ENCODE results near the gene MTREX. TPM values are rescaled to one million over a fixed set of nuclear protein-coding genes. Genes with fewer than 3 reads are reported as not detected.

The MTREX gene
- total RNA-seq, 4 donors from 2014 or later, result 57.2 to 124 (median 61.5) TPM

DNA sequence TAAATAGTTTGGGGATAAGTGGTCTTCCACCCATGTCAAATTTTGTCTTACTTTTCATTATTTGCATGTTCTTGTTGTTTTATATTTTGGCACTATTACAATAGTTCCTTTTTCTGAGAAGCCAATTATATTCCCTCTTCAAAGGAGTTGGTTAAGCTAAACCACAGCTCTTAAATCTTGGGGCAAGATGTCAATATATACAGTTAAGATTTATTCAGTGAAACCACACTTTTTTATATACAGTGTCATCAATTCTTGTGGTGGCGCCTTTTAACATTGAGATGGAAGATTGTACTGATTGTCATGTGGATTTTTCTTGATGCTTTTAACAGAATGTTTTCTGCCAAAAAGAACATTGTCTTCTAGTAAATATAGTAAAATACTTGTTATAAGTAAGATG is 104.1 kb downstream of the MTREX start:
- Histone ChIP-seq H3K9me3 (no peaks in the 10 kb centered on the region), H3K27ac (no peak overlapping the region), H3K27me3 (no peaks in the 10 kb centered on the region), H3K4me3 (no peak overlapping the region), H3K4me1 (peaks cover 0 to 7% (median 0%) of the 10 kb centered on the region in 4 donors), H3K36me3 (peaks cover 0 to 35% (median 0%) of the 10 kb centered on the region in 3 donors)
- DNase-seq, result no peak
- TF ChIP-seq POLR2A (IDR thresholded peaks at IDR 0.05), result no peak
- TF ChIP-seq CTCF (IDR thresholded peaks at IDR 0.05), result no peak

DNA sequence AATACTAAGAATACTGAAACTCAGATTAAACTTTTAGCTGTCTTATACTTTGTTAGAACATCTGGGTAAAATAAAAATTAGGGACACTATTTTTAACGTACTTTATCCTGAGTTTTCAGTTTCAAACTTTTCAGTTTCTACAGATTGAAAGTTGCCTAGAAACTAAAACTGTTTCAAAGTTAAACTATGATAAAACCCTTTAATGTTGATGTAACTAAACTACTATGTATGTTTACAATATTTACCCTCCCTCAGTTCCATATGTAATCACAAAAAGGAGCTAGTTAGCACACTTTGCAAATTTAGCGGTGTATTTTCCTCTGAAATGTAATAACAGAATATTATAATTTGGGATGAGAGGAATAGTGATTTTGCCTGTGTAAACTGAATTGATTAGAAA is 105.9 kb downstream of the MTREX start:
- no peak for TF ChIP-seq POLR2A (IDR thresholded peaks at IDR 0.05)
- no peak for TF ChIP-seq CTCF (IDR thresholded peaks at IDR 0.05)
- Histone ChIP-seq H3K36me3 (peaks cover 0 to 35% (median 0%) of the 10 kb centered on the region in 3 donors), H3K27me3 (no peaks in the 10 kb centered on the region), H3K4me3 (no peak overlapping the region), H3K27ac (no peak overlapping the region), H3K4me1 (peaks cover 0 to under 1% (median 0%) of the 10 kb centered on the region in 4 donors), H3K9me3 (no peaks in the 10 kb centered on the region)
- DNase-seq, result no peak

- Histone ChIP-seq H3K27ac (no peak overlapping the region), H3K9me3 (no peaks in the 10 kb centered on the region), H3K4me3 (no peak overlapping the region), H3K4me1 (peaks cover 0 to 8% (median 0%) of the 10 kb centered on the region in 4 donors), H3K36me3 (peaks cover 0 to 25% (median 0%) of the 10 kb centered on the region in 3 donors), H3K27me3 (no peaks in the 10 kb centered on the region)
- DNase-seq, result no peak
- no peak for TF ChIP-seq CTCF (IDR thresholded peaks at IDR 0.05)
- no peak for TF ChIP-seq POLR2A (IDR thresholded peaks at IDR 0.05)
These were observed 107.3 kb downstream of the MTREX start for GRCh38 chr5:55415071-55415470.

GRCh38 chr5:55416306-55416705 is 108.5 kb downstream of the MTREX start:
- TF ChIP-seq POLR2A (IDR thresholded peaks at IDR 0.05) (no peak), CTCF (IDR thresholded peaks at IDR 0.05) (no peak)
- peaks cover 0 to 8% (median 0%) of the 10 kb centered on the region in 4 donors for H3K4me1 ChIP-seq
- no peaks in the 10 kb centered on the region for H3K27me3 ChIP-seq
- H3K4me3 ChIP-seq, result no peak overlapping the region
- H3K36me3 ChIP-seq, result peaks cover 0 to 20% (median 0%) of the 10 kb centered on the region in 3 donors
- no peak overlapping the region for H3K27ac ChIP-seq
- H3K9me3 ChIP-seq, result no peaks in the 10 kb centered on the region
- DNase-seq, result no peak

GRCh38 chr5:55418994-55419968 is 111.5 kb downstream of the MTREX start:
- Histone ChIP-seq H3K27ac (no peak overlapping the region), H3K4me3 (no peak overlapping the region), H3K27me3 (no peaks in the 10 kb centered on the region), H3K4me1 (peaks cover 0 to 18% (median 0%) of the 10 kb centered on the region in 4 donors), H3K36me3 (peaks cover 0 to 43% (median 0%) of the 10 kb centered on the region in 3 donors), H3K9me3 (no peaks in the 10 kb centered on the region)
- no peak for DNase-seq
- no peak for TF ChIP-seq POLR2A (IDR thresholded peaks at IDR 0.05)
- no peak for TF ChIP-seq CTCF (IDR thresholded peaks at IDR 0.05)

Measured in Peyer's patch (tissue), 4 donors.